ENCODE results near the gene CD302.

- TF ChIP-seq CTCF (IDR thresholded peaks at IDR 0.05; ENCODE audit: borderline replicate concordance, extremely low read depth, low read length, poor library complexity, severe bottlenecking) (no peak), EZH2 (IDR thresholded peaks at IDR 0.05; ENCODE audit: borderline replicate concordance, low read depth, low read length, severe bottlenecking) (no peak)
Observed at GRCh38 chr2:159760326-159760725, 37.7 kb downstream of the CD302 start.

Data from DND-41 (cell line).